A673 (cell line): ENCODE measurements around the gene DNTTIP2.

Experiments used
- CTCF ChIP-seq: fragments of 300-800, 200-600 bp; sonication (generic); conservative IDR thresholded peaks from 2 replicates; pipeline ENCODE4 v1.5.1; 2017; ENCODE audit warnings: low read depth, mild to moderate bottlenecking, antibody characterized with exemption, low read length, moderate library complexity, mixed read lengths
- EZH2 ChIP-seq: fragments of 200-600 bp; sonication (generic); IDR thresholded peaks from 2 replicates; pipeline ENCODE4 v1.6.1; 2017; ENCODE audit warnings: borderline replicate concordance, low read depth, mild to moderate bottlenecking, mixed read lengths, antibody characterized with exemption, low read length; ENCODE audit not compliant: poor library complexity, severe bottlenecking

DNA sequence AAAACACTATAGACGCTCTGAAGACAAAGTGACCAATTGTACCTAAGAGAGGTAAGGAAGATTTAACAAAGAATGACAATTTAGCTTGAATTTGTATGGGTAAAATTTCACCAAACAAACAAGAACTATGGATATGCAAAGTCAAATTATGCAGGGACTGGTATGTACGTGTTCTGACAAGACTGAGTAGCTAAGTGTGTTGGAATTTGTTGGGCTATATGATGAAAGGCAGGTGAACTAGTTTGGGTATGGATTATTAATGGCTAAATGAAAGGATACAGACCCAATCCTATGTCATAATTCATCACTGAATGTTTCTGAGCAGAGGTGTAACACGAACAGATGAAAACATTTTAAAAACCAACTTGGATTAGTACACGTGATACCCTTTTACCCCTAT is 7.6 kb downstream of the DNTTIP2 start:
- TF ChIP-seq CTCF (no peak), EZH2 (no peak)
